ENCODE data around the gene GET4.
"Not testable (repeated sequence)": the region's sequence is repeated elsewhere in the genome, so short reads cannot be mapped to it uniquely, and the experiment has no call there.

Gene GET4

GRCh38 chr7:846958-847650 is 29.2 kb upstream of the GET4 start:
- H3K4me1 ChIP-seq (ENCODE audit: control insufficient read depth, insufficient read depth, low read length); H3K4me3 ChIP-seq (ENCODE audit: low read depth, low read length); H3K27me3 ChIP-seq (ENCODE audit: control insufficient read depth, insufficient read depth, low read length); H3K27ac ChIP-seq (ENCODE audit: low read depth, low read length); H3K9me3 ChIP-seq (ENCODE audit: control insufficient read depth, insufficient read depth, low read length); H3K9ac ChIP-seq (ENCODE audit: low read depth, low read length): not testable (repeated sequence)
- H3K36me3 ChIP-seq (ENCODE audit: control insufficient read depth, insufficient read depth, low read length): peaks cover 62% of the 10 kb centered on the region

GRCh38 chr7:847728-848127 is 28.6 kb upstream of the GET4 start:
- not testable (repeated sequence) for H3K4me1 ChIP-seq (ENCODE audit: control insufficient read depth, insufficient read depth, low read length); H3K27me3 ChIP-seq (ENCODE audit: control insufficient read depth, insufficient read depth, low read length); H3K9ac ChIP-seq (ENCODE audit: low read depth, low read length); H3K9me3 ChIP-seq (ENCODE audit: control insufficient read depth, insufficient read depth, low read length); H3K4me3 ChIP-seq (ENCODE audit: low read depth, low read length); H3K27ac ChIP-seq (ENCODE audit: low read depth, low read length)
- H3K36me3 ChIP-seq (ENCODE audit: control insufficient read depth, insufficient read depth, low read length): peaks cover 62% of the 10 kb centered on the region

- Histone ChIP-seq H3K27me3 (ENCODE audit: control insufficient read depth, insufficient read depth, low read length) (no peaks in the 10 kb centered on the region), H3K9ac (ENCODE audit: low read depth, low read length) (no peak overlapping the region), H3K4me3 (ENCODE audit: low read depth, low read length) (no peak overlapping the region), H3K4me1 (ENCODE audit: control insufficient read depth, insufficient read depth, low read length) (no peaks in the 10 kb centered on the region), H3K36me3 (ENCODE audit: control insufficient read depth, insufficient read depth, low read length) (peaks cover 62% of the 10 kb centered on the region), H3K27ac (ENCODE audit: low read depth, low read length) (no peak overlapping the region), H3K9me3 (ENCODE audit: control insufficient read depth, insufficient read depth, low read length) (no peaks in the 10 kb centered on the region)
Observed at GRCh38 chr7:849145-849544, 27.2 kb upstream of the GET4 start.

- peaks cover 62% of the 10 kb centered on the region for H3K36me3 ChIP-seq (ENCODE audit: control insufficient read depth, insufficient read depth, low read length)
- no peaks in the 10 kb centered on the region for H3K4me1 ChIP-seq (ENCODE audit: control insufficient read depth, insufficient read depth, low read length)
- no peak overlapping the region for H3K9ac ChIP-seq (ENCODE audit: low read depth, low read length)
- H3K4me3 ChIP-seq (ENCODE audit: low read depth, low read length): no peak overlapping the region
- no peaks in the 10 kb centered on the region for H3K27me3 ChIP-seq (ENCODE audit: control insufficient read depth, insufficient read depth, low read length)
- H3K27ac ChIP-seq (ENCODE audit: low read depth, low read length): no peak overlapping the region
- no peaks in the 10 kb centered on the region for H3K9me3 ChIP-seq (ENCODE audit: control insufficient read depth, insufficient read depth, low read length)
Observed at GRCh38 chr7:849781-850180, 26.6 kb upstream of the GET4 start.

GRCh38 chr7:851204-851603 is 25.1 kb upstream of the GET4 start:
- H3K36me3 ChIP-seq (ENCODE audit: control insufficient read depth, insufficient read depth, low read length): peaks cover 71% of the 10 kb centered on the region
- no peak overlapping the region for H3K9ac ChIP-seq (ENCODE audit: low read depth, low read length)
- no peak overlapping the region for H3K27ac ChIP-seq (ENCODE audit: low read depth, low read length)
- no peaks in the 10 kb centered on the region for H3K9me3 ChIP-seq (ENCODE audit: control insufficient read depth, insufficient read depth, low read length)
- no peaks in the 10 kb centered on the region for H3K4me1 ChIP-seq (ENCODE audit: control insufficient read depth, insufficient read depth, low read length)
- H3K4me3 ChIP-seq (ENCODE audit: low read depth, low read length): no peak overlapping the region
- H3K27me3 ChIP-seq (ENCODE audit: control insufficient read depth, insufficient read depth, low read length): no peaks in the 10 kb centered on the region

GRCh38 chr7:853366-854117 is 22.8 kb upstream of the GET4 start:
- Histone ChIP-seq H3K27me3 (ENCODE audit: control insufficient read depth, insufficient read depth, low read length) (no peaks in the 10 kb centered on the region), H3K36me3 (ENCODE audit: control insufficient read depth, insufficient read depth, low read length) (peaks cover 94% of the 10 kb centered on the region), H3K4me3 (ENCODE audit: low read depth, low read length) (no peak overlapping the region), H3K9me3 (ENCODE audit: control insufficient read depth, insufficient read depth, low read length) (no peaks in the 10 kb centered on the region), H3K9ac (ENCODE audit: low read depth, low read length) (no peak overlapping the region), H3K4me1 (ENCODE audit: control insufficient read depth, insufficient read depth, low read length) (no peaks in the 10 kb centered on the region), H3K27ac (ENCODE audit: low read depth, low read length) (no peak overlapping the region)

GRCh38 chr7:854118-854775 is 22.1 kb upstream of the GET4 start:
- Histone ChIP-seq H3K4me1 (ENCODE audit: control insufficient read depth, insufficient read depth, low read length) (no peaks in the 10 kb centered on the region), H3K9ac (ENCODE audit: low read depth, low read length) (no peak overlapping the region), H3K27me3 (ENCODE audit: control insufficient read depth, insufficient read depth, low read length) (no peaks in the 10 kb centered on the region), H3K4me3 (ENCODE audit: low read depth, low read length) (no peak overlapping the region), H3K9me3 (ENCODE audit: control insufficient read depth, insufficient read depth, low read length) (no peaks in the 10 kb centered on the region), H3K36me3 (ENCODE audit: control insufficient read depth, insufficient read depth, low read length) (peaks cover 97% of the 10 kb centered on the region), H3K27ac (ENCODE audit: low read depth, low read length) (no peak overlapping the region)

- H3K36me3 ChIP-seq (ENCODE audit: control insufficient read depth, insufficient read depth, low read length): peaks cover 99% of the 10 kb centered on the region
- no peaks in the 10 kb centered on the region for H3K27me3 ChIP-seq (ENCODE audit: control insufficient read depth, insufficient read depth, low read length)
- no peak overlapping the region for H3K4me3 ChIP-seq (ENCODE audit: low read depth, low read length)
- no peak overlapping the region for H3K27ac ChIP-seq (ENCODE audit: low read depth, low read length)
- no peak overlapping the region for H3K9ac ChIP-seq (ENCODE audit: low read depth, low read length)
- H3K4me1 ChIP-seq (ENCODE audit: control insufficient read depth, insufficient read depth, low read length): no peaks in the 10 kb centered on the region
- H3K9me3 ChIP-seq (ENCODE audit: control insufficient read depth, insufficient read depth, low read length): no peaks in the 10 kb centered on the region
Observed at GRCh38 chr7:855686-856369, 20.5 kb upstream of the GET4 start.

- Histone ChIP-seq H3K36me3 (ENCODE audit: control insufficient read depth, insufficient read depth, low read length) (peaks cover 99% of the 10 kb centered on the region), H3K9me3 (ENCODE audit: control insufficient read depth, insufficient read depth, low read length) (no peaks in the 10 kb centered on the region), H3K4me1 (ENCODE audit: control insufficient read depth, insufficient read depth, low read length) (no peaks in the 10 kb centered on the region), H3K27ac (ENCODE audit: low read depth, low read length) (no peak overlapping the region), H3K4me3 (ENCODE audit: low read depth, low read length) (no peak overlapping the region), H3K27me3 (ENCODE audit: control insufficient read depth, insufficient read depth, low read length) (no peaks in the 10 kb centered on the region), H3K9ac (ENCODE audit: low read depth, low read length) (no peak overlapping the region)
Observed at GRCh38 chr7:856444-857095, 19.8 kb upstream of the GET4 start.

GRCh38 chr7:857661-858060 is 18.7 kb upstream of the GET4 start:
- H3K27ac ChIP-seq (ENCODE audit: low read depth, low read length): no peak overlapping the region
- peaks cover 99% of the 10 kb centered on the region for H3K36me3 ChIP-seq (ENCODE audit: control insufficient read depth, insufficient read depth, low read length)
- no peak overlapping the region for H3K4me3 ChIP-seq (ENCODE audit: low read depth, low read length)
- no peaks in the 10 kb centered on the region for H3K27me3 ChIP-seq (ENCODE audit: control insufficient read depth, insufficient read depth, low read length)
- no peaks in the 10 kb centered on the region for H3K4me1 ChIP-seq (ENCODE audit: control insufficient read depth, insufficient read depth, low read length)
- no peak overlapping the region for H3K9ac ChIP-seq (ENCODE audit: low read depth, low read length)
- no peaks in the 10 kb centered on the region for H3K9me3 ChIP-seq (ENCODE audit: control insufficient read depth, insufficient read depth, low read length)

Measured in HUES48 (cell line).